Suprapubic skin (tissue), 4 donors: ENCODE measurements around the gene YWHAH. TPM values are rescaled to one million over a fixed set of nuclear protein-coding genes. Genes with fewer than 3 reads are reported as not detected.

ENCODE experiments used
- DNase-seq, 2 donors: peaks; one replicate each; pipeline ENCODE4 v3.0.0-alpha.2; 2019; ENCODE audit warnings: low spot score in 2 of 2
- H3K27ac ChIP-seq: fragments of 200-600 bp; sonication (generic); one replicate; pipeline ENCODE4 v1.5.1; 2019
- H3K27me3 ChIP-seq: fragments of 200-600 bp; sonication (generic); one replicate; pipeline ENCODE4 v1.5.1; 2019
- H3K36me3 ChIP-seq: fragments of 200-600 bp; sonication (generic); one replicate; pipeline ENCODE4 v1.5.1; 2019
- H3K4me1 ChIP-seq: fragments of 200-600 bp; sonication (generic); one replicate; pipeline ENCODE4 v1.5.1; 2019
- H3K4me3 ChIP-seq: fragments of 200-600 bp; sonication (generic); one replicate; pipeline ENCODE4 v1.5.1; 2019; ENCODE audit warnings: mild to moderate bottlenecking
- H3K9me3 ChIP-seq: fragments of 200-600 bp; sonication (generic); one replicate; pipeline ENCODE4 v1.5.1; 2019
- EP300 ChIP-seq: sonication (generic); formaldehyde crosslinking; IDR thresholded peaks from one replicate; pipeline ENCODE4 v1.6.1; 2017; ENCODE audit warnings: antibody characterized with exemption
- POLR2A ChIP-seq, 2 donors: fragments of 450-650 bp; IDR thresholded peaks; one replicate each; pipeline ENCODE4 v1.6.1; 2017; ENCODE audit warnings: antibody characterized with exemption in 2 of 2, mild to moderate bottlenecking in 2 of 2, moderate library complexity in 2 of 2
- POLR2AphosphoS5 ChIP-seq, 3 donors: sonication (generic); formaldehyde crosslinking; IDR thresholded peaks; one replicate each; pipeline ENCODE4 v1.6.1; 2017; ENCODE audit warnings: antibody characterized with exemption in 3 of 3
- WGBS: methylation state at CpG from one replicate; pipeline ENCODE4 v1.1.5; 2018; 5-methylcytosine and 5-hydroxymethylcytosine counted together
- total RNA-seq, 4 donors: library from RNA; depleted of rRNA; stranded (reverse); fragments of >200 nt; gene quantifications; one replicate each; pipeline ENCODE4 v1.1.0, GENCODE V29; 2016
- TF ChIP-seq, protein P1 (sequence below), 2 donors: fragments of 200-600 bp in 1 of 2; fragments of 450-650 bp in 1 of 2; sonication (generic) in 1 of 2; IDR thresholded peaks; one replicate each; pipeline ENCODE4 v1.5.1; 2016 to 2019; ENCODE audit warnings: antibody characterized with exemption in 2 of 2, mild to moderate bottlenecking in 1 of 2, moderate library complexity in 1 of 2

The YWHAH gene
- 10 to 100 TPM; 52.9 to 76.6 (median 66.4) TPM for total RNA-seq

DNA sequence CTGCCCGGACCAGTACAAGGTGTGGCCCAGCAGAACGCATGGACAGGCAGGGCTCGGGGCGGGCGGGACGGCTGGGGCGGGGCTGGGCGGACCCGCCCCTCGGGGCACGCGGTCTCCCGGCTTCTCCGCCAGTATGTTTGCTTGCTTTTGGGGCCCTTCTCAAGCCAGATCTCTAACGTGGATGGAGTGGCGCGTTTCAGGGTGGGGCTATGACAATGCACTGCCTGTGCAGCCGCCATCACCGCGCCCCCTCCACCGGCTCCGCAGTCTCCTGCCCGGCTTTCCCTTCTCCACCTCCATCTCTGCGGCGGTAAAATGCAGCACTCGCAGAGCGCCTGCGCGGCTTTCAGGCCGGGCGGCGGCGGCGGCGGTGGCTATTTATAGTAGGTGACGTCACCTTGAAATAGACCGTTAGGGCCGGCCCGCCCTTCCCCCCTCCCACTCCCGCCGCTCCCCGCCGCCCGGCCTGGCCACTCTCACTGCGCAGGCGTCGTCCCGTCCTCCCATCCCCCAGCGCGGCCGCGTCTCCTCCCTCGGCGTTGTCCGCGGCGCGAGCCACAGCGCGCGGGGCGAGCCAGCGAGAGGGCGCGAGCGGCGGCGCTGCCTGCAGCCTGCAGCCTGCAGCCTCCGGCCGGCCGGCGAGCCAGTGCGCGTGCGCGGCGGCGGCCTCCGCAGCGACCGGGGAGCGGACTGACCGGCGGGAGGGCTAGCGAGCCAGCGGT is at the start of gene YWHAH:
Gene YWHAH (plus strand): TSS at position 558 of the 722 bp plus-strand sequence. CDS start 199 bp downstream, outside the sequence.
- WGBS: 2% methylated on average over 12 of the region's 86 CpGs

DNA sequence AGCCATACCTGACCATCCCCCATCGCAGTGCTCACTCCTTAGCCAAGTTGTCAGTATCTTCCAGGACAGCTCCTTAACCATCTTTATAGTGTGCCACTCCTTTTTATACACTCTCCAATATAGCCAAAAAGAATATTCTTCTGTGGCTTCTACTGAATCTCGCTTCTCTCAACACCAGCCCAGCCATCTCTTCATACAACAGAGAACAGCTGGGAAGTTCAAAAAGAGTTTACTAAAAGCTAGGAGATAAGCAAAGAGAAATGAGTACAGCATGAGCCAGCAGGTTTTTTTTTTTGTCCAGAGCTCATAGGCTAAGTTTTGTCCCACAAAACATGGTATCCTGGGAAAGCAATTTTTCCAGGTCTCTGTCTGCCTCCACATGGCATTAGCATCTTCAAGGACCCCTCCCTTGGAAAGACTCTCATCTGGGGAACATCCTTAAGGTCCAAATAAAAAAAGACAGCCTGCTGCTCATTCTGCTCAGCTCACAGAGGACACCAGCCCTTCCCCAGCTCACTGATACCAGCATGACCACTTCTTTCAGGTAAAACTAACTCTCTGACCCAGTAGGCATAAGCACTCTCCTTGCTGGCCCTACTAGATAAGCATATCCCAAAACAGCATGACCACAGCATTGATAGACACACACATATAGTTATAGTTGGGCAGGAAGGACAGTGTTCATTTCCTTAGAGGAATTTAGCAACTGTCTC is 48.8 kb upstream of the YWHAH start:
- 91% methylated on average over 2 of the region's 2 CpGs for WGBS
- Histone ChIP-seq H3K27ac (no peak overlapping the region), H3K9me3 (no peaks in the 10 kb centered on the region), H3K36me3 (peaks cover 39% of the 10 kb centered on the region), H3K4me1 (no peaks in the 10 kb centered on the region), H3K4me3 (no peak overlapping the region), H3K27me3 (no peaks in the 10 kb centered on the region)
- TF ChIP-seq POLR2AphosphoS5 (IDR thresholded peaks at IDR 0.05) (no peak), POLR2A (IDR thresholded peaks at IDR 0.05) (no peak), EP300 (no peak)
- TF ChIP-seq, protein P1, sequence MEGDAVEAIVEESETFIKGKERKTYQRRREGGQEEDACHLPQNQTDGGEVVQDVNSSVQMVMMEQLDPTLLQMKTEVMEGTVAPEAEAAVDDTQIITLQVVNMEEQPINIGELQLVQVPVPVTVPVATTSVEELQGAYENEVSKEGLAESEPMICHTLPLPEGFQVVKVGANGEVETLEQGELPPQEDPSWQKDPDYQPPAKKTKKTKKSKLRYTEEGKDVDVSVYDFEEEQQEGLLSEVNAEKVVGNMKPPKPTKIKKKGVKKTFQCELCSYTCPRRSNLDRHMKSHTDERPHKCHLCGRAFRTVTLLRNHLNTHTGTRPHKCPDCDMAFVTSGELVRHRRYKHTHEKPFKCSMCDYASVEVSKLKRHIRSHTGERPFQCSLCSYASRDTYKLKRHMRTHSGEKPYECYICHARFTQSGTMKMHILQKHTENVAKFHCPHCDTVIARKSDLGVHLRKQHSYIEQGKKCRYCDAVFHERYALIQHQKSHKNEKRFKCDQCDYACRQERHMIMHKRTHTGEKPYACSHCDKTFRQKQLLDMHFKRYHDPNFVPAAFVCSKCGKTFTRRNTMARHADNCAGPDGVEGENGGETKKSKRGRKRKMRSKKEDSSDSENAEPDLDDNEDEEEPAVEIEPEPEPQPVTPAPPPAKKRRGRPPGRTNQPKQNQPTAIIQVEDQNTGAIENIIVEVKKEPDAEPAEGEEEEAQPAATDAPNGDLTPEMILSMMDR (IDR thresholded peaks at IDR 0.05): no peak
- no peak for DNase-seq

More for the DNA sequence above, at the start of gene YWHAH:
- Histone ChIP-seq H3K27me3 (no peaks in the 10 kb centered on the region), H3K36me3 (peaks cover 8% of the 10 kb centered on the region), H3K4me3 (peak within 1 kb of the TSS; percentile 96), H3K4me1 (peaks cover 36% of the 10 kb centered on the region), H3K9me3 (no peaks in the 10 kb centered on the region), H3K27ac (peak within 1 kb of the TSS; percentile 98)
- DNase-seq: peak; percentile 96 to 97
- TF ChIP-seq, protein P1 (IDR thresholded peaks at IDR 0.05): no peak
- TF ChIP-seq POLR2AphosphoS5 (IDR thresholded peaks at IDR 0.05) (peak in 1 of 3 donors; percentile 44), POLR2A (IDR thresholded peaks at IDR 0.05) (peak; percentile 83 to 94), EP300 (no peak)

DNA sequence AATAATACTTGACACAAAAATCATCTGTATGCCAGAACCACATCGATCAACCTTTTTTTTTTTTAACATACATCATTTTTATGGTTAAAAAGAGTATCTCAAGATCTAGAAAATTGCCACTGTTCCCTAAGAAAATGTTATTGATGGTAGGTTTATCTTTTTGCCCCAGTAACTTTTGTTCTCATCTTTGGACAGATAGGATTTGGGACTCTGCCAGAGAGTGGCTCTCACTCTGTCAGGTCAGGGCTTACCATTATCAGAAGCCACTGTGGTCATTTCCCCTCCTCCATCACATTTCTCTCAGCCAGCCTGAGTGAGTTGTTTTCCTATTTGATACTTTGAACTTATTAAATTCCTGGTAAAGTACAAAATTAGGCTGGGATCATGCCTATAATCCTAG is 47.9 kb upstream of the YWHAH start:
- no peak overlapping the region for H3K27ac ChIP-seq
- no peaks in the 10 kb centered on the region for H3K27me3 ChIP-seq
- H3K4me3 ChIP-seq: no peak overlapping the region
- peaks cover 40% of the 10 kb centered on the region for H3K36me3 ChIP-seq
- H3K9me3 ChIP-seq: no peaks in the 10 kb centered on the region
- no peak for DNase-seq
- TF ChIP-seq EP300 (no peak), POLR2AphosphoS5 (IDR thresholded peaks at IDR 0.05) (no peak), POLR2A (IDR thresholded peaks at IDR 0.05) (no peak)
- TF ChIP-seq, protein P1 (IDR thresholded peaks at IDR 0.05): no peak
- 87% methylated on average over 1 of the region's 1 CpG for WGBS
- no peaks in the 10 kb centered on the region for H3K4me1 ChIP-seq

DNA sequence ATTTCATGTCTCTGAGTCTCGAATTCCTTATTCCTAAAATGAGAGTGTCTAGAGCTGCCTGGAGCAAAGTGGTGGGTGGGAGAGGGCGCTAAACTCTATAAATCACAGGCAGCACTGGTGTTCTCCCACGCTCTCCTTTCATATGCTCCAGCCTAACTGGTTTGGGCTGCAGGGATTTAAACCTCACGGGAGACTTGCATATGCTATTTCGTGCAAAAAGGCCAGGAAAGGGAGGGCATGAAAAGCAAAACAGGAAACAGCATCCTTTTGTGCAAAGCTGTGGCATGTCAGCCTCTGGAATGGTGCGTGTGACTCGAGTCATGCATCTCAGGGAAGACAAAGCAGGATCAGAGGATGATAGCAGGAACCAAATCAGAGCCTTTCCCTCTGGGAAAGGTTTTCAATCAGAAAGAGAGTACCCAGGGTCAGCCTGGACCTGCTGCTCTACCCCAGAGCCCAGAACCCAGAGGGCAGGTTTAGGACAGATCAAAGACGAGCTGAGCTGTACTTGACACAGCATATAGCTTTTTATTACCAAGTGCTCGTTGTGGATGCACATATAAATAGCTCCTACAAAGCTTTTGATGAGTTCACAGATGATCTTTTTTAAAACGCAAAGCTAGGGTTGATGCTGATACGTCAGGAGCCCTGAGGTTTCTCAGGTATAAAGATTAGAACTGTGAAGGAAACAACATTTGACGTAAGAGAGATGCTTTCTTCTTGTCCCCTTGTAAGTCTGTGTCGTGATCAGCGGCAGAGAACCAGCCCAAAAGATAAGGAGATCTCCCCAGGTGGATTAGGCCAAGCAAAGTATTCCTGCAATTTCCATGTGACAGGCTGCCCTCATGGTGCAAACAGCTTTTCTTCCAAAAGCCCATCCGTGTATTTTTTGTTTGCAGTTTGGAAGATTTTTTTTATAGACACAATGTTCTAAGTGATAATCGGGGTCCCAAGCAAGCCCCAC is 46.2 kb upstream of the YWHAH start:
- no peak for DNase-seq
- no peak overlapping the region for H3K27ac ChIP-seq
- no peak overlapping the region for H3K4me3 ChIP-seq
- H3K27me3 ChIP-seq: no peaks in the 10 kb centered on the region
- H3K9me3 ChIP-seq: no peaks in the 10 kb centered on the region
- H3K36me3 ChIP-seq: peaks cover 54% of the 10 kb centered on the region
- no peaks in the 10 kb centered on the region for H3K4me1 ChIP-seq
- TF ChIP-seq, protein P1 (IDR thresholded peaks at IDR 0.05): no peak
- no peak for TF ChIP-seq POLR2A (IDR thresholded peaks at IDR 0.05)
- TF ChIP-seq EP300: no peak
- no peak for TF ChIP-seq POLR2AphosphoS5 (IDR thresholded peaks at IDR 0.05)
- WGBS: 69% methylated on average over 16 of the region's 16 CpGs
